ENCODE measurements around the gene CR2.

- TF ChIP-seq CTCF (IDR thresholded peaks at IDR 0.05) (no peak), POLR2A (IDR thresholded peaks at IDR 0.05) (no peak)
Measured at GRCh38 chr1:207502726-207503125, 48.6 kb downstream of the CR2 start.
